ENCODE measurements around the gene NAA40. TPM values are rescaled to one million over a fixed set of nuclear protein-coding genes. Genes with fewer than 3 reads are reported as not detected.

The NAA40 gene
- total and polyA plus RNA-seq, 10 of the 15 experiments (the other 5 are each of a cell fraction or from before 2014, with no cell fraction given), result 4.8 to 31.6 (median 22.2) TPM

GRCh38 chr11:64003807-64004589, 65.2 kb downstream of the NAA40 start:
- Histone ChIP-seq H3K9ac (ENCODE audit: control insufficient read depth, insufficient read depth, low read length) (no peak overlapping the region), H3K4me3 (no peak overlapping the region), H3K79me2 (ENCODE audit: control insufficient read depth, insufficient read depth, low read length) (no peaks in the 10 kb centered on the region), H3K4me1 (ENCODE audit: control insufficient read depth, insufficient read depth, low read length) (no peaks in the 10 kb centered on the region; the same call in 1 of the 2 replicates), H3K9me3 (replicated peaks; ENCODE audit: control insufficient read depth, insufficient read depth, low read length) (no peaks in the 10 kb centered on the region), H3K4me2 (ENCODE audit: control insufficient read depth, insufficient read depth) (no peak overlapping the region), H3K27ac (ENCODE audit: control insufficient read depth, insufficient read depth) (no peak overlapping the region), H2AFZ (ENCODE audit: control insufficient read depth, low read depth, low read length) (no peak overlapping the region), H3K36me3 (ENCODE audit: control insufficient read depth in 2 of 2, insufficient read depth in 2 of 2, low read length in 1 of 2) (peaks cover 0 to 2% of the 10 kb centered on the region in 2 experiments; a peak in 2 of 4 replicates), H3K27me3 (replicated peaks in 1 of 2; ENCODE audit: control insufficient read depth in 2 of 2, insufficient read depth in 2 of 2, low read length in 1 of 2) (no peaks in the 10 kb centered on the region; a peak in 3 of 4 replicates), H4K20me1 (ENCODE audit: control insufficient read depth, insufficient read depth) (no peaks in the 10 kb centered on the region; the same call in 1 of the 2 replicates)
- FAIRE-seq, result no peak
- ATAC-seq, result no peak
- TF ChIP-seq MXI1 (IDR thresholded peaks at IDR 0.05; ENCODE audit: low read depth, low read length) (no peak), CEBPZ (IDR thresholded peaks at IDR 0.05; ENCODE audit: low read depth, low read length) (no peak), BMI1 (IDR thresholded peaks at IDR 0.05; ENCODE audit: borderline replicate concordance) (no peak), SUZ12 (IDR thresholded peaks at IDR 0.05; ENCODE audit: unreplicated experiment) (no peak), CBX3 (IDR thresholded peaks at IDR 0.05; ENCODE audit: borderline replicate concordance, low read depth) (no peak), PML (IDR thresholded peaks at IDR 0.05; ENCODE audit: low read length) (no peak), NR2F1 (conservative IDR thresholded peaks at IDR 0.05) (no peak), SMAD5 (IDR thresholded peaks at IDR 0.05; ENCODE audit: low read depth) (no peak), HSF1 (IDR thresholded peaks at IDR 0.05; ENCODE audit: low read depth, low read length) (no peak), JUNB (IDR thresholded peaks at IDR 0.05) (no peak), ZNF622 (IDR thresholded peaks at IDR 0.05) (no peak), POLR2A (IDR thresholded peaks at IDR 0.05; ENCODE audit: low read depth, low read length) (no peak), SIN3A (IDR thresholded peaks at IDR 0.05; ENCODE audit: low read depth, low read length) (no peak), SP1 (IDR thresholded peaks at IDR 0.05; ENCODE audit: low read depth, low read length) (no peak), PKNOX1 (IDR thresholded peaks at IDR 0.05) (no peak), EGR1 (IDR thresholded peaks at IDR 0.05; ENCODE audit: borderline replicate concordance in 1 of 2, low read depth in 2 of 2, low read length in 2 of 2) (no peak), RCOR1 (conservative IDR thresholded peaks at IDR 0.05; ENCODE audit: low read depth, low read length) (no peak)
- in situ Hi-C loops (cut with MboI) (loop anchor here (5.0 kb wide), 1 partner anchor 143 kb away; no protein-coding TSS in a partner anchor), intact Hi-C loops (cut with micrococcal nuclease; ENCODE audit: unreplicated experiment) (no loop called here)
- BruUV-seq (replicated peaks), result no TSS peak
- RAD21 ChIA-PET (ENCODE audit: unreplicated experiment), result no interaction called here
- SMC1A ChIA-PET (ENCODE audit: uncharacterized antibody, unreplicated experiment), result no interaction called here
- WGBS (ENCODE audit: insufficient coverage, insufficient replicate concordance, low lambda C conversion rate, missing lambda C conversion rate), result 52% methylated on average over 17 of the region's 23 CpGs
- no peak for DNase-seq (ENCODE audit: low read depth, low spot score)
- CTCF ChIA-PET, result no interaction called here
- POLR2A ChIA-PET, result interaction anchor here (0.6 kb wide), 1 partner anchor 14 kb away, joined by 3 read pairs; no protein-coding TSS in a partner anchor

Measured in GM12878 (cell line).